HCT116 (cell line): ENCODE measurements around the gene GRIN1. TPM values are rescaled to one million over a fixed set of nuclear protein-coding genes. Genes with fewer than 3 reads are reported as not detected.
A peak's percentile ranks its signal among the peaks of the same experiment; 100 is the strongest.

ENCODE experiments used
- ATAC-seq: fragments of 200-7000 bp; cut with Tn5 transposase; 2 replicates; pipeline ENCODE4 v1.9.1; 2020; ENCODE audit warnings: mild to moderate bottlenecking, moderate library complexity
- BruUV-seq: library from RNA; stranded (reverse); fragments of 400-500 nt; replicated peaks from 2 replicates; lab custom pipeline; 2021; lab: Mats Ljungman, UMichigan
- CTCF ChIA-PET: fragments of 300-600 bp; sonication (Branson Sonifier 250); formaldehyde crosslinking; loops from one replicate; lab custom pipeline; 2021; ENCODE audit warnings: antibody characterized with exemption; lab: Charles Lee
- POLR2A ChIA-PET: fragments of 300-600, 350-600 bp; sonication (Branson Sonifier 250); formaldehyde crosslinking; loops from one replicate; lab custom pipeline; 2021; ENCODE audit warnings: antibody characterized with exemption; lab: Charles Lee
- RAD21 ChIA-PET, 2 experiments: fragments of 300-600 bp; sonication (Branson Sonifier 250); formaldehyde crosslinking; loops; one replicate each; lab custom pipeline; 2023; ENCODE audit warnings: low total read pairs in 2 of 2; ENCODE audit not compliant: uncharacterized antibody in 2 of 2, unreplicated experiment in 2 of 2, low non-redundant PET in 1 of 2; lab: Charles Lee
- DNase-seq: peaks from one replicate; pipeline ENCODE4 v3.0.0-alpha.2; 2010; ENCODE audit warnings: low read depth, low spot score
- H2AFZ ChIP-seq: fragments of 200-600 bp; shearing (Covaris generic), sonication (generic); 2 replicates; pipeline ENCODE4 v1.6.1; 2017; ENCODE audit warnings: low read depth, mixed run types, mixed read lengths, antibody characterized with exemption, low read length; ENCODE audit not compliant: poor library complexity, severe bottlenecking
- H3K27ac ChIP-seq: 2 replicates; pipeline ENCODE4 v1.5.1; 2012; ENCODE audit warnings: low read depth, low read length
- H3K27me3 ChIP-seq: fragments of 200-600 bp; sonication (generic); 2 replicates; pipeline ENCODE4 v1.6.1; 2016; ENCODE audit warnings: mixed run types, low read length, mixed read lengths; ENCODE audit not compliant: insufficient read depth
- H3K36me3 ChIP-seq, 2 experiments: fragments of 200-500 bp in 1 of 2; fragments of 200-600 bp in 1 of 2; sonication (Bioruptor generic) in 1 of 2; sonication (generic) in 1 of 2; 2 replicates each; pipeline versions ENCODE4 v1.5.1 to v1.6.1; 2014 to 2016; ENCODE audit warnings: low read length in 2 of 2, inconsistent platforms in 1 of 2, mixed read lengths in 1 of 2, mixed run types in 1 of 2; ENCODE audit not compliant: insufficient read depth in 2 of 2, control insufficient read depth in 1 of 2
- H3K4me1 ChIP-seq, 2 experiments: fragments of 200-600 bp in 1 of 2; sonication (generic) in 1 of 2; 2 replicates each; pipeline versions ENCODE4 v1.5.1 to v1.6.1; 2012 to 2017; ENCODE audit warnings: low read length in 2 of 2, inconsistent platforms in 1 of 2, mild to moderate bottlenecking in 1 of 2, mixed read lengths in 1 of 2, mixed run types in 1 of 2, moderate library complexity in 1 of 2; ENCODE audit not compliant: insufficient read depth in 2 of 2, control insufficient read depth in 1 of 2
- H3K4me2 ChIP-seq: fragments of 200-600 bp; sonication (generic); 2 replicates; pipeline ENCODE4 v1.6.1; 2017; ENCODE audit warnings: mixed run types, low read length, mixed read lengths
- H3K4me3 ChIP-seq, 2 experiments: fragments of 200-600 bp in 1 of 2; sonication (generic) in 1 of 2; replicated peaks in 1 of 2; 2 replicates each; pipeline ENCODE4 v1.5.1; 2011 to 2016; ENCODE audit warnings: low read length in 2 of 2, control low read depth in 1 of 2, low read depth in 1 of 2, mild to moderate bottlenecking in 1 of 2, mixed read lengths in 1 of 2, mixed run types in 1 of 2
- H3K79me2 ChIP-seq: fragments of 200-600 bp; sonication (generic); 2 replicates; pipeline ENCODE4 v1.6.1; 2017; ENCODE audit warnings: mild to moderate bottlenecking, mixed run types, low read length, moderate library complexity, mixed read lengths; ENCODE audit not compliant: insufficient read depth
- H3K9ac ChIP-seq: fragments of 200-600 bp; sonication (generic); 2 replicates; pipeline ENCODE4 v1.6.1; 2016; ENCODE audit warnings: low read length, mixed read lengths
- H3K9me2 ChIP-seq: fragments of 200-600 bp; sonication (generic), shearing (Covaris generic); 2 replicates; pipeline ENCODE4 v1.6.1; 2017; ENCODE audit warnings: mixed run types, mild to moderate bottlenecking, moderate library complexity; ENCODE audit not compliant: insufficient read depth
- H3K9me3 ChIP-seq, 2 experiments: fragments of 200-500 bp in 1 of 2; fragments of 200-600 bp in 1 of 2; sonication (Bioruptor generic) in 1 of 2; sonication (generic) in 1 of 2; 2 replicates each; pipeline ENCODE4 v1.6.1; 2014 to 2017; ENCODE audit warnings: low read length in 2 of 2, mixed read lengths in 2 of 2, inconsistent platforms in 1 of 2, low read depth in 1 of 2, mild to moderate bottlenecking in 1 of 2, mixed run types in 1 of 2, moderate library complexity in 1 of 2; ENCODE audit not compliant: control insufficient read depth in 1 of 2, insufficient read depth in 1 of 2
- H4K20me1 ChIP-seq: fragments of 200-600 bp; sonication (generic), shearing (Covaris generic); 2 replicates; pipeline ENCODE4 v1.6.1; 2017; ENCODE audit warnings: mixed run types, mild to moderate bottlenecking, moderate library complexity; ENCODE audit not compliant: insufficient read depth
- CBX3 ChIP-seq: IDR thresholded peaks from 2 replicates; pipeline ENCODE4 v1.6.1; 2012; ENCODE audit warnings: low read depth
- EZH2phosphoT487 ChIP-seq: fragments of 200-600 bp; IDR thresholded peaks from 2 replicates; pipeline ENCODE4 v1.6.1; 2018; ENCODE audit warnings: antibody characterized with exemption, borderline replicate concordance
- POLR2AphosphoS5 ChIP-seq: IDR thresholded peaks from 2 replicates; pipeline ENCODE4 v1.6.1; 2011; ENCODE audit warnings: mild to moderate bottlenecking, low read depth, low read length, moderate library complexity
- RAD21 ChIP-seq: IDR thresholded peaks from 2 replicates; pipeline ENCODE4 v1.6.1; 2012; ENCODE audit warnings: low read depth, mild to moderate bottlenecking
- REST ChIP-seq: IDR thresholded peaks from 2 replicates; pipeline ENCODE4 v1.6.1; 2012; ENCODE audit warnings: low read depth
- SP1 ChIP-seq: IDR thresholded peaks from 2 replicates; pipeline ENCODE4 v1.6.1; 2012; ENCODE audit warnings: low read depth
- TCF7L2 ChIP-seq: IDR thresholded peaks from 2 replicates; pipeline ENCODE4 v1.7.0; 2011; ENCODE audit warnings: borderline replicate concordance, inconsistent platforms; ENCODE audit not compliant: insufficient read depth, insufficient read length; ENCODE audit errors: extremely low read depth
- ZFX ChIP-seq: fragments of 450-650 bp; IDR thresholded peaks from 2 replicates; pipeline ENCODE4 v1.6.1; 2017
- intact Hi-C: fragments of 100-400 bp; cut with micrococcal nuclease; formaldehyde crosslinking; loops from 2 replicates; pipeline ENCODE4 v1.10.0; 2022
- total RNA-seq: library from RNA; stranded (reverse); gene quantifications from one replicate; pipeline ENCODE4 v1.2.1, GENCODE V29; 2021; ENCODE audit not compliant: unreplicated experiment
- TF ChIP-seq, protein P1 (sequence below): IDR thresholded peaks from 2 replicates; pipeline ENCODE4 v1.6.1; 2012

The GRIN1 gene
- total RNA-seq, 1 experiment from 2014 or later: 23.1 TPM

GRCh38 chr9:137194909-137195308 lies 56.0 kb downstream of the GRIN1 start (continued):
- TF ChIP-seq, protein P1, sequence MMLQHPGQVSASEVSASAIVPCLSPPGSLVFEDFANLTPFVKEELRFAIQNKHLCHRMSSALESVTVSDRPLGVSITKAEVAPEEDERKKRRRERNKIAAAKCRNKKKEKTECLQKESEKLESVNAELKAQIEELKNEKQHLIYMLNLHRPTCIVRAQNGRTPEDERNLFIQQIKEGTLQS: no peak
- TF ChIP-seq POLR2AphosphoS5 (no peak), ZFX (no peak), TCF7L2 (no peak), CBX3 (no peak)

GRCh38 chr9:137195525-137196220 lies 56.7 kb downstream of the GRIN1 start:
- no peak for ATAC-seq
- POLR2A ChIA-PET: interaction anchor here (2.2 kb wide), 1 partner anchor 45 kb away, joined by 6 read pairs; the partner anchor contains the start of gene TUBB4B
- no peak overlapping the region for H3K4me3 ChIP-seq
- peaks cover 32 to 49% of the 10 kb centered on the region in 2 experiments for H3K4me1 ChIP-seq
- DNase-seq: no peak
- TF ChIP-seq EZH2phosphoT487 (no peak), SP1 (no peak), REST (no peak), RAD21 (no peak)
- RAD21 ChIA-PET: no interaction called here
- H2AFZ ChIP-seq: no peak overlapping the region
- no peaks in the 10 kb centered on the region for H3K27me3 ChIP-seq
- no peaks in the 10 kb centered on the region for H4K20me1 ChIP-seq
- no peaks in the 10 kb centered on the region for H3K9me2 ChIP-seq
- no TSS peak for BruUV-seq
- H3K36me3 ChIP-seq: no peaks in the 10 kb centered on the region; a peak in 1 of 4 replicates
- CTCF ChIA-PET: interaction anchor here (1.2 to 1.7 kb wide), 2 partner anchors 32 to 41 kb away, joined by 3 to 4 read pairs; partner anchors contain the start of gene RNF224
- intact Hi-C loops: no loop called here
- H3K9ac ChIP-seq: no peak overlapping the region
- H3K4me2 ChIP-seq: peak overlapping the region; percentile 37
- H3K27ac ChIP-seq: peak overlapping the region; percentile 38; the same call in 1 of the 2 replicates
- no peaks in the 10 kb centered on the region for H3K9me3 ChIP-seq
- H3K79me2 ChIP-seq: peaks cover 15% of the 10 kb centered on the region; the same call in 1 of the 2 replicates
